ENCODE data around the gene PRSS53.

DNA sequence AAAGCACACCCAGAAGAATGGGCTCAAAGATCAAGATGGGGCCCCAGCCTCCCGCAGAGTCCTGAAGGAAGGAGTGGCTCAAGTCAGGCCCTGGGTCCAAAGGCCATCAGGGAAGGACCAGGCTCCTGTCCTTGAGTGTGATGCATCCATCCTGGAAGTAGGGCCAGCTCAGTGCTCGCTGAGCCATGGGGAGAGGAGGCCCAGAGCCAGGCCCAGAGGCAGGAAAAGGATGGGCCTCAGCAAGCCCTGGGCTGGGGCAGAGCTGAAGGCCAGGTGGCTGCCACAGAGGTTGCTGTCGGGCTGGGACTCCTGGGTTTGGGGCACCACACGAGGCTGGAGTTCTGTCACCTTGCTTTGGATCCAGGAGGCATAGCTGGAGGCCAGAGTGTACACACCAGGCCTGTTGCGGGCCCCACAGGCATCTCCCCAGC lies 43.1 kb upstream of the PRSS53 start:
- TF ChIP-seq, protein P1, sequence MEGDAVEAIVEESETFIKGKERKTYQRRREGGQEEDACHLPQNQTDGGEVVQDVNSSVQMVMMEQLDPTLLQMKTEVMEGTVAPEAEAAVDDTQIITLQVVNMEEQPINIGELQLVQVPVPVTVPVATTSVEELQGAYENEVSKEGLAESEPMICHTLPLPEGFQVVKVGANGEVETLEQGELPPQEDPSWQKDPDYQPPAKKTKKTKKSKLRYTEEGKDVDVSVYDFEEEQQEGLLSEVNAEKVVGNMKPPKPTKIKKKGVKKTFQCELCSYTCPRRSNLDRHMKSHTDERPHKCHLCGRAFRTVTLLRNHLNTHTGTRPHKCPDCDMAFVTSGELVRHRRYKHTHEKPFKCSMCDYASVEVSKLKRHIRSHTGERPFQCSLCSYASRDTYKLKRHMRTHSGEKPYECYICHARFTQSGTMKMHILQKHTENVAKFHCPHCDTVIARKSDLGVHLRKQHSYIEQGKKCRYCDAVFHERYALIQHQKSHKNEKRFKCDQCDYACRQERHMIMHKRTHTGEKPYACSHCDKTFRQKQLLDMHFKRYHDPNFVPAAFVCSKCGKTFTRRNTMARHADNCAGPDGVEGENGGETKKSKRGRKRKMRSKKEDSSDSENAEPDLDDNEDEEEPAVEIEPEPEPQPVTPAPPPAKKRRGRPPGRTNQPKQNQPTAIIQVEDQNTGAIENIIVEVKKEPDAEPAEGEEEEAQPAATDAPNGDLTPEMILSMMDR (conservative IDR thresholded peaks at IDR 0.05; ENCODE audit: low read length), result no peak
- no peak for TF ChIP-seq EZH2phosphoT487 (IDR thresholded peaks at IDR 0.05; ENCODE audit: borderline replicate concordance, low read depth, low read length)
